Ovary (tissue), 9 donors: Measurements from ENCODE around the gene CCNQ. TPM values are rescaled to one million over a fixed set of nuclear protein-coding genes. Genes with fewer than 3 reads are reported as not detected.

Source experiments
- DNase-seq, 5 donors: peaks; one replicate each; pipeline ENCODE4 v3.0.0-alpha.2; 2019 to 2020
- H3K27ac ChIP-seq, 2 donors: fragments of 200-600 bp; one replicate each; pipeline versions ENCODE4 v1.5.1 to v1.8.0; 2019 to 2022
- H3K27me3 ChIP-seq: fragments of 200-600 bp; one replicate; pipeline ENCODE4 v1.8.0; 2022
- H3K36me3 ChIP-seq: fragments of 200-600 bp; sonication (generic); one replicate; pipeline ENCODE4 v1.5.1; 2019
- H3K4me1 ChIP-seq: one replicate; pipeline ENCODE4 v1.8.1; 2013; ENCODE audit warnings: mild to moderate bottlenecking, moderate library complexity; ENCODE audit not compliant: insufficient read depth
- H3K4me3 ChIP-seq: fragments of 200-600 bp; sonication (generic); one replicate; pipeline ENCODE4 v1.5.1; 2017
- H3K9me3 ChIP-seq, 2 donors: fragments of 200-600 bp in 1 of 2; sonication (generic) in 1 of 2; one replicate each; pipeline versions ENCODE4 v1.5.1 to v1.8.1; 2013 to 2019; ENCODE audit warnings: mild to moderate bottlenecking in 1 of 2, moderate library complexity in 1 of 2
- EP300 ChIP-seq: sonication (generic); formaldehyde crosslinking; IDR thresholded peaks from one replicate; pipeline ENCODE4 v1.6.1; 2017; ENCODE audit warnings: antibody characterized with exemption
- POLR2A ChIP-seq: fragments of 450-650 bp; IDR thresholded peaks from one replicate; pipeline ENCODE4 v1.6.1; 2017; ENCODE audit warnings: antibody characterized with exemption, mild to moderate bottlenecking, moderate library complexity
- WGBS, 3 donors: extraction: QIAGEN DNeasy Blood & Tissue Kit in 1 of 3; methylation state at CpG; one replicate each; pipeline versions ENCODE4 v1.1.5 to v1.1.7; 2013 to 2017; 5-methylcytosine and 5-hydroxymethylcytosine counted together
- intact Hi-C, 4 donors: fragments of 100-400 bp; cut with DNase I; formaldehyde crosslinking; loops; one replicate each; pipeline versions ENCODE4 v1.11.0 to v1.15.1; 2022 to 2023
- polyA plus RNA-seq, 2 donors: library from polyadenylated mRNA; stranded (reverse); fragments of 200-250 nt in 1 of 2; fragments of 350-450 nt in 1 of 2; fragmentation: Illumina TruSeq in 1 of 2; extraction: RNeasy Lipid Tissue Mini Kit (QIAGEN cat#74804) in 1 of 2; gene quantifications; one replicate each; pipeline ENCODE4 v1.2.3, GENCODE V29; 2013 to 2014
- total RNA-seq, 7 donors: library from RNA; depleted of rRNA in 2 of 7; stranded (reverse); fragments of >200 nt in 2 of 7; fragmentation: NEBNext Ultra II Directional in 3 of 7; extraction: Animal tissue kit (Norgen Biotek cat#: 25700) in 3 of 7; gene quantifications; one replicate each; pipeline versions ENCODE4 v1.1.0 to v1.2.4, GENCODE V29; 2016 to 2023
- TF ChIP-seq, protein P1 (sequence below), 3 donors: fragments of 450-650 bp in 2 of 3; fragments of 200-600 bp in 1 of 3; IDR thresholded peaks; one replicate each; pipeline versions ENCODE4 v1.5.1 to v1.8.0; 2016 to 2022; ENCODE audit warnings: antibody characterized with exemption in 3 of 3, mild to moderate bottlenecking in 1 of 3
- donor health status: DM: no; HTN: no; CAD: no; lungs with moderate emphysema.
- donor health status: DM: no; HTN: no; CAD: no.
- donor health status: Bipolar disorder and iron deficiency.
- donor health status: DM: yes; HTN: yes; CAD: no.
- donor health status: DM: no; HTN: no; CAD: no.
- donor health status: DM: yes; HTN: yes; CAD: no.

The CCNQ gene
- total and polyA plus RNA-seq, 9 donors = 15.5 to 23.8 (median 19.3) TPM

- H3K4me3 ChIP-seq = no peak overlapping the region
- H3K36me3 ChIP-seq = no peaks in the 10 kb centered on the region
- H3K9me3 ChIP-seq = no peaks in the 10 kb centered on the region
- no peak overlapping the region for H3K27ac ChIP-seq
- TF ChIP-seq, protein P1, sequence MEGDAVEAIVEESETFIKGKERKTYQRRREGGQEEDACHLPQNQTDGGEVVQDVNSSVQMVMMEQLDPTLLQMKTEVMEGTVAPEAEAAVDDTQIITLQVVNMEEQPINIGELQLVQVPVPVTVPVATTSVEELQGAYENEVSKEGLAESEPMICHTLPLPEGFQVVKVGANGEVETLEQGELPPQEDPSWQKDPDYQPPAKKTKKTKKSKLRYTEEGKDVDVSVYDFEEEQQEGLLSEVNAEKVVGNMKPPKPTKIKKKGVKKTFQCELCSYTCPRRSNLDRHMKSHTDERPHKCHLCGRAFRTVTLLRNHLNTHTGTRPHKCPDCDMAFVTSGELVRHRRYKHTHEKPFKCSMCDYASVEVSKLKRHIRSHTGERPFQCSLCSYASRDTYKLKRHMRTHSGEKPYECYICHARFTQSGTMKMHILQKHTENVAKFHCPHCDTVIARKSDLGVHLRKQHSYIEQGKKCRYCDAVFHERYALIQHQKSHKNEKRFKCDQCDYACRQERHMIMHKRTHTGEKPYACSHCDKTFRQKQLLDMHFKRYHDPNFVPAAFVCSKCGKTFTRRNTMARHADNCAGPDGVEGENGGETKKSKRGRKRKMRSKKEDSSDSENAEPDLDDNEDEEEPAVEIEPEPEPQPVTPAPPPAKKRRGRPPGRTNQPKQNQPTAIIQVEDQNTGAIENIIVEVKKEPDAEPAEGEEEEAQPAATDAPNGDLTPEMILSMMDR (IDR thresholded peaks at IDR 0.05) = no peak
- TF ChIP-seq EP300 (no peak), POLR2A (no peak)
- intact Hi-C loops = no loop called here
- no peaks in the 10 kb centered on the region for H3K27me3 ChIP-seq
- H3K4me1 ChIP-seq = peaks cover 7% of the 10 kb centered on the region
- DNase-seq = peak in 2 of 5 donors; percentile 11 to 27
- WGBS, 3 donors = 82 to 87% (median 85%) methylated on average over 12 to 16 of the region's 16 CpGs
Measured at GRCh38 chrX:153626025-153626633, 27.2 kb upstream of the CCNQ start.

- no peak overlapping the region for H3K4me3 ChIP-seq
- H3K27me3 ChIP-seq = no peaks in the 10 kb centered on the region
- H3K36me3 ChIP-seq = no peaks in the 10 kb centered on the region
- no peak overlapping the region for H3K27ac ChIP-seq
- peaks cover 7% of the 10 kb centered on the region for H3K4me1 ChIP-seq
- intact Hi-C loops = no loop called here
- DNase-seq = peak in 2 of 5 donors; percentile 11 to 30
- TF ChIP-seq, protein P1 (IDR thresholded peaks at IDR 0.05) = no peak
- TF ChIP-seq EP300 (no peak), POLR2A (no peak)
- 83 to 86% (median 85%) methylated on average over 21 of the region's 21 CpGs for WGBS, 3 donors
- H3K9me3 ChIP-seq = no peaks in the 10 kb centered on the region
Measured at GRCh38 chrX:153625271-153626024, 26.5 kb upstream of the CCNQ start.

GRCh38 chrX:153624196-153625091 is 25.5 kb upstream of the CCNQ start:
- no peaks in the 10 kb centered on the region for H3K36me3 ChIP-seq
- peak in 2 of 5 donors; percentile 14 to 27 for DNase-seq
- H3K4me3 ChIP-seq = no peak overlapping the region
- H3K9me3 ChIP-seq = no peaks in the 10 kb centered on the region
- intact Hi-C loops = no loop called here
- no peak overlapping the region for H3K27ac ChIP-seq
- TF ChIP-seq, protein P1 (IDR thresholded peaks at IDR 0.05) = no peak
- TF ChIP-seq POLR2A (no peak), EP300 (no peak)
- H3K27me3 ChIP-seq = no peaks in the 10 kb centered on the region
- peaks cover 7% of the 10 kb centered on the region for H3K4me1 ChIP-seq
- 80 to 82% (median 82%) methylated on average over 15 of the region's 15 CpGs for WGBS, 3 donors

- intact Hi-C loops = no loop called here
- WGBS, 3 donors = 71 to 75% (median 72%) methylated on average over 16 of the region's 16 CpGs
- Histone ChIP-seq H3K36me3 (no peaks in the 10 kb centered on the region), H3K4me3 (no peak overlapping the region), H3K9me3 (no peaks in the 10 kb centered on the region), H3K27ac (no peak overlapping the region), H3K4me1 (peaks cover 7% of the 10 kb centered on the region), H3K27me3 (no peaks in the 10 kb centered on the region)
- no peak for TF ChIP-seq POLR2A
- no peak for TF ChIP-seq EP300
- TF ChIP-seq, protein P1 (IDR thresholded peaks at IDR 0.05) = no peak
- DNase-seq = peak in 3 of 5 donors; percentile 12 to 30 (median 16)
Measured at GRCh38 chrX:153623310-153624029, 24.5 kb upstream of the CCNQ start.
